GM12872 (cell line): ENCODE results near the gene DCP1A.

Experiments
- TF ChIP-seq, protein P1 (sequence below): IDR thresholded peaks from 3 replicates; pipeline ENCODE4 v1.5.1; 2011; ENCODE audit warnings: low read depth, mild to moderate bottlenecking, low read length, moderate library complexity; ENCODE audit not compliant: insufficient read depth

Gene DCP1A

GRCh38 chr3:53320697-53321096 is 26.6 kb downstream of the DCP1A start:
- TF ChIP-seq, protein P1, sequence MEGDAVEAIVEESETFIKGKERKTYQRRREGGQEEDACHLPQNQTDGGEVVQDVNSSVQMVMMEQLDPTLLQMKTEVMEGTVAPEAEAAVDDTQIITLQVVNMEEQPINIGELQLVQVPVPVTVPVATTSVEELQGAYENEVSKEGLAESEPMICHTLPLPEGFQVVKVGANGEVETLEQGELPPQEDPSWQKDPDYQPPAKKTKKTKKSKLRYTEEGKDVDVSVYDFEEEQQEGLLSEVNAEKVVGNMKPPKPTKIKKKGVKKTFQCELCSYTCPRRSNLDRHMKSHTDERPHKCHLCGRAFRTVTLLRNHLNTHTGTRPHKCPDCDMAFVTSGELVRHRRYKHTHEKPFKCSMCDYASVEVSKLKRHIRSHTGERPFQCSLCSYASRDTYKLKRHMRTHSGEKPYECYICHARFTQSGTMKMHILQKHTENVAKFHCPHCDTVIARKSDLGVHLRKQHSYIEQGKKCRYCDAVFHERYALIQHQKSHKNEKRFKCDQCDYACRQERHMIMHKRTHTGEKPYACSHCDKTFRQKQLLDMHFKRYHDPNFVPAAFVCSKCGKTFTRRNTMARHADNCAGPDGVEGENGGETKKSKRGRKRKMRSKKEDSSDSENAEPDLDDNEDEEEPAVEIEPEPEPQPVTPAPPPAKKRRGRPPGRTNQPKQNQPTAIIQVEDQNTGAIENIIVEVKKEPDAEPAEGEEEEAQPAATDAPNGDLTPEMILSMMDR = no peak

DNA sequence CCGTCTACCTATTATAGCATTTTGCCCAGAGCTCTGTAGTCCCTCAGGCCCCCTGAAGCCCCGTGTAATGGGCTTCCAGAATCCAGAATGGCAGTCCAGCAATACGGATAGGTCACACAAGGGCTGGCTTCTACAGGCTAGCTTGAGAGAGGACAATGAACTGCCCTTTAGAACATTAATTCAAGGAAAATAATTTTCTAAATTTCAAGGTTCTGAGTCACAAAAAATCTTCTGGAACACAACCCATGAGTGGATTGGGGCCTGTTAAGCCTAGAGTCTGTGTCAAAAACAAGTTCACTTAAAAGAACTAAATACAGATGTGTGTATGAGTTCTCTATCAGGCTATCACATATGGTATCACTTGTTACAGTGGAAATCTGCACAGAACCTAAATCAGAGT is 28.8 kb downstream of the DCP1A start:
- TF ChIP-seq, protein P1 = no peak

DNA sequence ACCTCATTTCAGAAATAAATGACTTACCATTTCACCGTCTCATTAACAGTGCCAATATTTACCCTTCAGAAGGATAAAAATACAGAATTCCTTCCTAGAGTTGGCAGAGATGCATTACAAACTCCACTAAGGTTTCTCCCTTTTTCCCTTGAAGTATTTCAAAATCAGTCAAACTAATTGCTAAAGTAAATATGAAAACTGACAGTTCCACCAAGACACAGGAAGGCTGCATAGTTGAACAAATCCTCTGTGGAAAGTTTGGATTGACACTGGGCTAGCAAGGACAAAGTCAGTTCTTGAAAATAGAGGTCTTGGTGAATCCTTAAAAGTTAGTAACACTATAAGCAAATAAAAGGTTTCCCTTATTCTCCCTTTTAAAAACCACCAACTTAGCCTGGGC is 34.5 kb downstream of the DCP1A start:
- TF ChIP-seq, protein P1 = no peak

- TF ChIP-seq, protein P1 = no peak
These were observed 35.5 kb downstream of the DCP1A start for GRCh38 chr3:53311882-53312281.

GRCh38 chr3:53303957-53304356 is 43.4 kb downstream of the DCP1A start:
- TF ChIP-seq, protein P1 = no peak

DNA sequence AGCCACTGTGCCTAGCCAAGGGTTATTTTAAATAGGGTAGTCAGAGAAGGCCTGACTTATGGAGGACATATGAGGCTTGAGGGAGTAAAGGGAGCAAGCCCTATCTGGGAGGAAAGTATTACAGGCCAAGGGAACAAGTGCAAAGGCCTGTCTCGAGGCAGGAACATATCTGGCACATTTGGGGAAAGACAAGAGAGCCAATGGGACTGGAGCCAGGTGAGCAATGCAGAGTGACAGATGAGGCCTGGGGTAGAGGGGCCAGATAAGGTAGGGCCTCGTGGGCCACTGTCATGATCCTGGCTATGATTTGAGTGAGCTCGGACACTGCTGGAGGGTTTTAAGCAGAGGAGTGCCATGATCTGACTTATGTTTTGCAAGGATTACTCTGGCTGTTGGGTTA is 43.8 kb downstream of the DCP1A start:
- TF ChIP-seq, protein P1 = no peak

DNA sequence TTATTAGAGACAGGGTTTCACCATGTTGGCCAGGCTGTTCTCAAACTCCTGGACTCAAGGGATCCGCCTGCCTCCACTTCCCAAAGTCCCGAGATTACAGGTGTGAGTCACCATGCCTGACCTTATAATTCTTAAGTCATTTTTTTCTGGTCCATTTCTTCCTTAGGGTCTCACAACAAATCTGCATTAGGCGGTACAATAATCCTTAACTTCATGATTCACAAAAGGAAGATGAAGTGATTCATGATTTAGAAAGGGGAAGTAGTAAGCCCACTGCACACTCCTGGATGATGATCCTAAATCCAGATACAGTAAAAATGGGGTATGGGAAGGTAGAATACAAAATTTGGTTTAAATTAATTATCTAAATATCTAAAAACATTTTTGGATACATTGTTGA is 46.5 kb downstream of the DCP1A start:
- TF ChIP-seq, protein P1 = no peak

- TF ChIP-seq, protein P1 = peak; percentile 74
These were observed 47.7 kb downstream of the DCP1A start for GRCh38 chr3:53299611-53300023.
